ENCODE data around the gene GSG1.
"Not testable (repeated sequence)": the region's sequence is repeated elsewhere in the genome, so short reads cannot be mapped to it uniquely, and the experiment has no call there.

GSG1 gene

GRCh38 chr12:13046964-13047363 lies 56.5 kb downstream of the GSG1 start:
- no peak for DNase-seq

DNA sequence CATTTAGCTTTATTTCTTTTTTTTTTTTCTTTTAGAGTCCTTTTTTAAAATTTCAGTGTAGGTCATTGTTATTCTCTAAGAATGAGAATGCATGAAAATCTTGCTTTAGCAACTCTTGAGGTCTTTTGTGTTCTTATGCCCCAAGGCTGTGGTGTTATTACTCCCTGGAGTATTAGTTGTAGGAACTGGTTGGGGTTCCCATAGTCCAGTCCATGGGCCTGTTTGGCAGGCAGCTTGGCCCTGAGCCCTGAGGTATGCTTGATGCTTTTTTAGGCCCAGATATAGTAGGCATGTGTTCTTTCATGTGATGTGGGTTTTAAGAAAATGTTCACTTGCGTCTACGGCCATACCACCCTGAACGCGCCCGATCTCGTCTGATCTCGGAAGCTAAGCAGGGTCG lies 57.7 kb downstream of the GSG1 start:
- DNase-seq: no peak

DNA sequence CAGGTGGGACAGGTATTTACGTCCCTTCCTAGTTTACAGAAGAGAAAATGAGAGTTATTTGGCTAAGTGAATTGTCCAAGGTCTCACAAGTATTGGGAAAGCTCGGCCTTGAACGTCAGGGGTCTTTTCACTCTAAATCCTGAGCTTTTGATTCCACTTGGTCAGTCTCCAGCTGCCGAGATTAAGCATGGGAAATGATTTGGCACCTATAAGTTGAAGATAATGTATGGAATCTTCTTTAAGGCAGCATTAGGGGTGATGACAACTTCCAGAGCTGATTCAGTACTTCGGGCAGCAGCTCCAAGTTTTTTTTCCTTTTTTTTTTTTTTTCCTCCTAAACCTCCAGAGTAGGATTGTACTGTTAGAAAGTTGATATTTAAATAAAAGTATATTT lies 58.6 kb downstream of the GSG1 start:
- DNase-seq: no peak

DNA sequence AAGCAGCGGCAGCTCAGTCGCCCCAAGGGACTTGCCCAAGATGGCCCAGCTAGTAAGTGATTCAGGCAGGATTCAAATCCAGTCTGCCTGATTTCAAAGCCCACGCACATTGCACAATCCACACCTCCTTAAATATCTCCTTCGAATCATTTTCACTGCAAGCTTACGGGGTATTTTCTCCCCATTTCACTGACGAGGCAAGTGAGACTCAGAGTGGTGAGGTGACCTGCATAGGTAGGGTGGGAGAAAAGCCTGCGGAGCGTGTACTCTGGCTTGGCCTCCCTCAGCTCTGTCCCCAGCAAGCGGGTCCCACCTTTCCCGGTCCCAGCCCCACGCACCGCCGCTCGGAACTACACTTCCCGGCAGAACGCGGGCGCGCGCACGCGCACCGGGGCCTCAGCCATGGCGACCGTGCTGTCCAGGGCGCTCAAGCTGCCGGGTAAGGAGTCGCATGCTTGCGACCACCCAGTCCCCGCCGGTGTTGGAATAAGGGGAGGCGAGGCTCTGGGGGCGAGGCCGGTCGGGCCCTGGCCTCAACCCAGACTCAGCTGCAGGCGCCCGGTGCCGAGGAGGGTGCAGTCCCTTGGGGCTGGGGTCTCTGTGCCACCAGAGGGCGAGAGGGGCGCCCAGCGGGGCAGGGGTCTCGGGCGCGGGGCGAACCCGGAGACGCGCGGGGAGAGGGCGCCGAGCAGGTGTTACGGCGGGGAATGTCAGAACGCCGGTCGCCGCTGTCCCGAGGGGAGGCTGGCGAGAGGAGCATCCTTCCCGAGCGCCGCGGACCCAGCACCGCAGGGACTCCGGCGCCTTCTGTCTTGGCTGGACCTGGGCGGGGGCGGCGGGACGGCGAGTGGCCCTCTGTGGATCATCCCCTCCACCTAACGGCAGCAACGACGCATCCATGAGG lies 59.2 kb downstream of the GSG1 start, which contains the start of gene FAM234B:
TSS of gene FAM234B (plus strand) at position 380 of the 904 bp plus-strand sequence. CDS start at position 403, 23 bp downstream.
- peak; percentile 75 for DNase-seq

DNA sequence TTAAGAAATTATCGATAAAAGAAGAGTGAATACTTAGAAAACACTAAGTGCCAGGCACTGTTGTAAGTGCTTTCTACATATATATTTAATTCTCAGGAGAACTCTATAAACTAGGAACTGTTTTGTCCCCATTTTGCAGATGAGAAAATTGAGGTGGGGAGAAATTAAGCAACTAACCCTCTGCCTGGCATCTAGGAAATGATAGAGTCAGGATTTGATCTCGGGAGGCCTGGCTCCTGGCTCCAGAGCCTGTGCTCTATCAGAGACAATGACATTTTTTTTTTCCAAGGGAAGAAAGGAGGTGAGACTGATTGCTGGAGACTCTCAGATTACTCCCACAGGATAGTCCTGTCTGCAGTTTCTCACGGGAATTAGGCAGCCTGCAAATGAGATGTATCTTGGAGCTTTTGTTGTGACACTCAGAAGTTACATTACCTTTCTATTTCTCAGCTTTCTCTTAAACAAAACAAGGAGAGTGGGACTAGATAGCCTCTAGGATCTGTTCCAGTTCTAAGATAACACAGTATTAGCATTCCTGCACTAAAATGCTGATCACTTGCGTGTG lies 60.7 kb downstream of the GSG1 start:
- no peak for DNase-seq

- DNase-seq: no peak
Measured at GRCh38 chr12:13041224-13041623, 62.2 kb downstream of the GSG1 start.

DNA sequence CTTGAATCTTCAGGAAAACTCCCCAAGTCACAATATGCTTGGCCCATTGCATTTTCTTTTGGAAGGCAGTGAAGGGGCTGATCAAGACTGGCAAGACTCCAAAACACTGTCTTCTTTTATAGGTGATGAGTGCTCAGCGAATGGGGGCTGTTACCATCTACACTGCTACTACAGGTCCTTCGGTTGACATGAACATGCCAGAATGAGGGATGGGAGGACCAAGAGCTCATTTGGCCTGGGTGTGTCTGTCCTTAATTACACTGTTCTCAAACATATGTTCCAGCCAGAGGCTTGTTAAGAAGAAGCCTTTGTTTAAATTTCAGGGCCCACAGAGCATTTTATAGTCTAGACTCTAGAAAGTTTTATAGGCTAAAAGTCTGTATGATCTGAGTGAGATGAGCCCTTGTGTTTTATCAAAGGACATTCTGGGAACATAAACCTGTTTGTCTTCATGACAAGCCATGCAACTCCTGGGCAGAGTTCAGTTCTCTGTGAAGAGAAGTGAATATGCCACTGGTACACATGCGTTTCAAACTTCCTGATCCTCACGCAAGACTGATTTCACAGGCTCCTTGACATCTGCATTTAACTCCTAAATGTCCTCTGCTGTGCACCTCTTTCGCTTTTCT lies 64.0 kb downstream of the GSG1 start:
- DNase-seq: no peak

GRCh38 chr12:13038491-13039161 lies 64.8 kb downstream of the GSG1 start:
- no peak for DNase-seq

GRCh38 chr12:13036881-13037280 lies 66.6 kb downstream of the GSG1 start:
- no peak for DNase-seq

- not testable (repeated sequence) for DNase-seq
Measured at GRCh38 chr12:13035335-13035734, 68.1 kb downstream of the GSG1 start.

Data from CD4-positive, alpha-beta T cell treated with Interleukin-12 subunit alpha and Interleukin-12 subunit beta, for 1 hour (primary cell).